IPS DF 6.9 (cell line): Measurements from ENCODE around the gene TOP3A.

Source experiments
- DNase-seq: peaks from one replicate; pipeline ENCODE4 v3.0.0-alpha.2; 2013; ENCODE audit warnings: low read depth, low spot score
- H3K27ac ChIP-seq: one replicate; pipeline ENCODE4 v1.5.1; 2013; ENCODE audit warnings: low read length, control low read depth
- H3K27me3 ChIP-seq: 2 replicates; pipeline ENCODE4 v1.6.1; 2013; ENCODE audit warnings: mild to moderate bottlenecking, low read length; ENCODE audit not compliant: control insufficient read depth, insufficient read depth
- H3K36me3 ChIP-seq: 2 replicates; pipeline ENCODE4 v1.6.1; 2013; ENCODE audit warnings: low read length; ENCODE audit not compliant: control insufficient read depth, insufficient read depth
- H3K4me1 ChIP-seq: 2 replicates; pipeline ENCODE4 v1.6.1; 2013; ENCODE audit warnings: low read length; ENCODE audit not compliant: control insufficient read depth, insufficient read depth
- H3K4me3 ChIP-seq: 2 replicates; pipeline ENCODE4 v1.5.1; 2013; ENCODE audit warnings: mild to moderate bottlenecking, low read length
- H3K9me3 ChIP-seq: 2 replicates; pipeline ENCODE4 v1.6.1; 2013; ENCODE audit warnings: low read length, inconsistent platforms; ENCODE audit not compliant: control insufficient read depth, insufficient read depth
- WGBS: extraction: QIAGEN DNeasy Blood & Tissue Kit; methylation state at CpG from one replicate; pipeline ENCODE4 v1.1.7; 2013; ENCODE audit warnings: mixed read lengths, missing lambda C conversion rate; ENCODE audit not compliant: insufficient read length, insufficient coverage; 5-methylcytosine and 5-hydroxymethylcytosine counted together

Gene TOP3A

GRCh38 chr17:18260332-18261145 lies 54.3 kb downstream of the TOP3A start, which contains the start of gene MIEF2:
TSS of gene MIEF2 (plus strand) at chr17:18260662. CDS start at chr17:18262721, 2,059 bp downstream.
- Histone ChIP-seq H3K9me3 (no peaks in the 10 kb centered on the region), H3K4me1 (peaks cover 6% of the 10 kb centered on the region), H3K36me3 (peaks cover 25% of the 10 kb centered on the region), H3K27me3 (no peaks in the 10 kb centered on the region), H3K4me3 (peak within 1 kb of the TSS; percentile 85), H3K27ac (no peak within 1 kb of the TSS)
- no CpG with 5 or more reads among the region's 72 CpGs for WGBS
- DNase-seq, result peak; percentile 92

- DNase-seq, result no peak
- H3K27me3 ChIP-seq, result no peaks in the 10 kb centered on the region
- H3K27ac ChIP-seq, result no peak overlapping the region
- peaks cover 6% of the 10 kb centered on the region for H3K4me1 ChIP-seq
- no CpG with 5 or more reads among the region's 22 CpGs for WGBS
- H3K36me3 ChIP-seq, result peaks cover 24% of the 10 kb centered on the region
- H3K4me3 ChIP-seq, result peak overlapping the region; percentile 8; the same call in 1 of the 2 replicates
- no peaks in the 10 kb centered on the region for H3K9me3 ChIP-seq
These were observed 55.0 kb downstream of the TOP3A start for GRCh38 chr17:18259621-18260331.

GRCh38 chr17:18258356-18259038 lies 56.3 kb downstream of the TOP3A start, which contains the start of gene FLII:
TSS of gene FLII (minus strand) at chr17:18258738. CDS start at chr17:18258690, 48 bp downstream.
- DNase-seq, result no peak
- no CpG with 5 or more reads among the region's 71 CpGs for WGBS
- H3K4me1 ChIP-seq, result peaks cover 6% of the 10 kb centered on the region

GRCh38 chr17:18257982-18258355 lies 56.8 kb downstream of the TOP3A start:
- WGBS, result no CpG with 5 or more reads among the region's 16 CpGs
- no peaks in the 10 kb centered on the region for H3K9me3 ChIP-seq
- peaks cover 23% of the 10 kb centered on the region for H3K36me3 ChIP-seq
- H3K4me3 ChIP-seq, result peak overlapping the region; percentile 92
- H3K27me3 ChIP-seq, result no peaks in the 10 kb centered on the region
- peaks cover 6% of the 10 kb centered on the region for H3K4me1 ChIP-seq
- H3K27ac ChIP-seq, result no peak overlapping the region
- no peak for DNase-seq

More at GRCh38 chr17:18258356-18259038, 56.3 kb downstream of the TOP3A start, which contains the start of gene FLII:
- Histone ChIP-seq H3K36me3 (peaks cover 24% of the 10 kb centered on the region), H3K4me3 (peak within 1 kb of the TSS; percentile 92), H3K9me3 (no peaks in the 10 kb centered on the region), H3K27me3 (no peaks in the 10 kb centered on the region), H3K27ac (no peak within 1 kb of the TSS)

- Histone ChIP-seq H3K27me3 (no peaks in the 10 kb centered on the region), H3K4me3 (peak overlapping the region; percentile 92; the same call in 1 of the 2 replicates), H3K27ac (no peak overlapping the region), H3K36me3 (peaks cover 25% of the 10 kb centered on the region), H3K9me3 (no peaks in the 10 kb centered on the region), H3K4me1 (peaks cover 6% of the 10 kb centered on the region)
- no peak for DNase-seq
- no CpG with 5 or more reads among the region's 18 CpGs for WGBS
These were observed 57.4 kb downstream of the TOP3A start for GRCh38 chr17:18257268-18257981.

GRCh38 chr17:18256776-18257175 lies 58.0 kb downstream of the TOP3A start:
- DNase-seq, result no peak
- H3K27ac ChIP-seq, result no peak overlapping the region
- H3K9me3 ChIP-seq, result no peaks in the 10 kb centered on the region
- no CpG with 5 or more reads among the region's 7 CpGs for WGBS
- peaks cover 32% of the 10 kb centered on the region for H3K36me3 ChIP-seq
- H3K27me3 ChIP-seq, result no peaks in the 10 kb centered on the region
- no peak overlapping the region for H3K4me3 ChIP-seq
- peaks cover 6% of the 10 kb centered on the region for H3K4me1 ChIP-seq

- no peak for DNase-seq
- H3K36me3 ChIP-seq, result peaks cover 36% of the 10 kb centered on the region
- H3K27ac ChIP-seq, result no peak overlapping the region
- H3K4me3 ChIP-seq, result no peak overlapping the region
- H3K4me1 ChIP-seq, result peaks cover 3% of the 10 kb centered on the region
- no peaks in the 10 kb centered on the region for H3K9me3 ChIP-seq
- WGBS, result no CpG with 5 or more reads among the region's 11 CpGs
- H3K27me3 ChIP-seq, result no peaks in the 10 kb centered on the region
These were observed 58.4 kb downstream of the TOP3A start for GRCh38 chr17:18256351-18256750.

GRCh38 chr17:18254888-18255649 lies 59.7 kb downstream of the TOP3A start:
- Histone ChIP-seq H3K27ac (no peak overlapping the region), H3K27me3 (no peaks in the 10 kb centered on the region), H3K4me3 (no peak overlapping the region), H3K36me3 (peaks cover 45% of the 10 kb centered on the region), H3K9me3 (no peaks in the 10 kb centered on the region), H3K4me1 (peaks cover 3% of the 10 kb centered on the region)
- WGBS, result no CpG with 5 or more reads among the region's 8 CpGs
- DNase-seq, result no peak

GRCh38 chr17:18253947-18254821 lies 60.6 kb downstream of the TOP3A start:
- Histone ChIP-seq H3K9me3 (no peaks in the 10 kb centered on the region), H3K4me1 (peaks cover 3% of the 10 kb centered on the region), H3K27ac (no peak overlapping the region), H3K4me3 (no peak overlapping the region), H3K27me3 (no peaks in the 10 kb centered on the region), H3K36me3 (peaks cover 45% of the 10 kb centered on the region)
- DNase-seq, result no peak
- WGBS, result no CpG with 5 or more reads among the region's 27 CpGs
